Measurements from ENCODE around the gene RCOR3. TPM values are rescaled to one million over a fixed set of nuclear protein-coding genes. Genes with fewer than 3 reads are reported as not detected.

RCOR3 gene
- total and polyA plus RNA-seq, 10 of the 15 experiments (the other 5 are each of a cell fraction or from before 2014, with no cell fraction given): 8.0 to 55.0 (median 25.1) TPM

GRCh38 chr1:211338224-211338620 is 79.1 kb downstream of the RCOR3 start:
- no TSS peak for BruUV-seq (replicated peaks)
- ChIA-PET POLR2A (interaction anchor here (0.9 kb wide), 1 partner anchor 10 kb away, joined by 6 read pairs; no protein-coding TSS in a partner anchor), SMC1A (ENCODE audit: uncharacterized antibody, unreplicated experiment) (interaction anchor here (0.9 to 5.1 kb wide), 4 partner anchors 9 to 175 kb away, joined by 4 to 29 read pairs (median 12); no protein-coding TSS in a partner anchor), RAD21 (ENCODE audit: unreplicated experiment) (interaction anchor here (1.4 kb wide), 1 partner anchor 9 kb away, joined by 5 read pairs; no protein-coding TSS in a partner anchor), CTCF (interaction anchor here (1.0 to 5.1 kb wide), 5 partner anchors 9 to 18 kb away, joined by 3 to 27 read pairs (median 9); no protein-coding TSS in a partner anchor)
- no peak overlapping the region for H3K27ac ChIP-seq (ENCODE audit: control insufficient read depth, insufficient read depth)
- DNase-seq (ENCODE audit: low read depth, low spot score) (no peak), ATAC-seq (no peak), FAIRE-seq (no peak)
- WGBS (ENCODE audit: insufficient coverage, insufficient replicate concordance, low lambda C conversion rate, missing lambda C conversion rate): 98% methylated on average over 4 of the region's 4 CpGs
- H4K20me1 ChIP-seq (ENCODE audit: control insufficient read depth, insufficient read depth): no peaks in the 10 kb centered on the region
- no peak overlapping the region for H2AFZ ChIP-seq (ENCODE audit: control insufficient read depth, low read depth, low read length)
- intact Hi-C loops (cut with micrococcal nuclease; ENCODE audit: unreplicated experiment): no loop called here
- no peak overlapping the region for H3K4me3 ChIP-seq
- in situ Hi-C loops (cut with MboI): no loop called here
- no peak overlapping the region for H3K9ac ChIP-seq (ENCODE audit: control insufficient read depth, insufficient read depth, low read length)
- H3K4me2 ChIP-seq (ENCODE audit: control insufficient read depth, insufficient read depth): no peak overlapping the region
- TF ChIP-seq PKNOX1 (IDR thresholded peaks at IDR 0.05): no peak
- TF ChIP-seq ATF2 (IDR thresholded peaks at IDR 0.05; ENCODE audit: low read length): no peak
- no peak for TF ChIP-seq CUX1 (IDR thresholded peaks at IDR 0.05; ENCODE audit: insufficient replicate concordance, low read depth, low read length)
- TF ChIP-seq MLLT1 (IDR thresholded peaks at IDR 0.05): no peak
- TF ChIP-seq ZNF24 (IDR thresholded peaks at IDR 0.05): no peak
- no peak for TF ChIP-seq PML (IDR thresholded peaks at IDR 0.05; ENCODE audit: low read length)
- no peak for TF ChIP-seq EED (IDR thresholded peaks at IDR 0.05; ENCODE audit: low read depth)
- no peak for TF ChIP-seq IKZF2 (IDR thresholded peaks at IDR 0.05)
- TF ChIP-seq RB1 (IDR thresholded peaks at IDR 0.05; ENCODE audit: borderline replicate concordance): no peak
- TF ChIP-seq SMARCA5 (IDR thresholded peaks at IDR 0.05): no peak
- no peak for TF ChIP-seq GATAD2B (conservative IDR thresholded peaks at IDR 0.05; ENCODE audit: low read depth)
- no peak for TF ChIP-seq MTA2 (IDR thresholded peaks at IDR 0.05; ENCODE audit: low read depth)
- no peak for TF ChIP-seq IRF3 (IDR thresholded peaks at IDR 0.05)
- TF ChIP-seq TCF7 (IDR thresholded peaks at IDR 0.05; ENCODE audit: borderline replicate concordance): no peak
- TF ChIP-seq CBX3 (IDR thresholded peaks at IDR 0.05; ENCODE audit: borderline replicate concordance, low read depth): no peak
- no peaks in the 10 kb centered on the region for H3K27me3 ChIP-seq (replicated peaks in 1 of 2; ENCODE audit: control insufficient read depth in 2 of 2, insufficient read depth in 2 of 2, low read length in 1 of 2)
- H3K4me1 ChIP-seq (ENCODE audit: control insufficient read depth, insufficient read depth, low read length): peaks cover 27% of the 10 kb centered on the region
- no peaks in the 10 kb centered on the region for H3K9me3 ChIP-seq (replicated peaks; ENCODE audit: control insufficient read depth, insufficient read depth, low read length)
- H3K79me2 ChIP-seq (ENCODE audit: control insufficient read depth, insufficient read depth, low read length): peaks cover 67% of the 10 kb centered on the region
- no peaks in the 10 kb centered on the region; a peak in 2 of 4 replicates for H3K36me3 ChIP-seq (ENCODE audit: control insufficient read depth in 2 of 2, insufficient read depth in 2 of 2, low read length in 1 of 2)

All from GM12878 (cell line).